Activated CD4-positive, CD25-positive, alpha-beta regulatory T cell (primary cell): ENCODE measurements around the gene BMPR2.
"Not testable (repeated sequence)": the region's sequence is repeated elsewhere in the genome, so short reads cannot be mapped to it uniquely, and the experiment has no call there.

Experiments used
- DNase-seq, 4 experiments: peaks; one replicate each; lab custom pipeline; 2025; lab: John Stamatoyannopoulos, UW

Gene BMPR2

DNA sequence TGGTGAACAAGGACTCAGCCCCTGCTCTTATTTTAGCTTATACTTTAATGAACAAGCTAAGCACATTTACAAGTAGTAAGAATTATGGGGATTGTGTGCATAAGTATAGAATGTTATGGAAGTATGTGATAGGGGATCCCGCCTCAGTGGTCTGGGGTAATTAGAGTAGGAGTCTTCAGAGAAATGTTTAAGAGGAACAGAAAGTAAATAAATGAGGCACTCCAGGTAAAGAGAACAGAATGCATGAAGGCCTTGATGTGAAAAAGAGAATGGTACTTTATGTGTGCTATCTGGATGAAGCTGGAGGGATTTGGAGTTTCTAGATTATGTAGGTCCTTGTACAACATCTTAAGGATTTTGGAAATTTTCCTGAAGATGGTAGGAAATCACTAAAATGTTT lies 76.6 kb downstream of the BMPR2 start:
- DNase-seq = no peak

DNA sequence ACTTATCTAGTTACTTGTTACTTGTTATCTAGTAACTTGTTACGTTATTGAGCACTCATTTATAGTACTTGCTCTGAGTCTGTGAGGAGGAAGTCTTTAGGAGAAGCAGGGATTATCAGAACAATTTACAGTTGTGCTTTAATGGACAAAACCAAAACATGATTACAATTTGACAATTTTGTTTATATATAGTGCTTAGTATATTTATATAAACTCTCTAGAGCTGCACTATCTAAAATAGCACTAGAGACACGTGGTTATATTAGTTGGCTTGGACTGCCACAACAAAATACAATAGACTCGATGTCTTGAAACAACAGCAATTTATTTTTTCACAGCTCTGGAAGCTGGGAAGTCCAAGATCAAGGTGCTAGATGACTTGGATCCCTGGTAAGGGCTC lies 78.4 kb downstream of the BMPR2 start:
- DNase-seq = no peak

DNA sequence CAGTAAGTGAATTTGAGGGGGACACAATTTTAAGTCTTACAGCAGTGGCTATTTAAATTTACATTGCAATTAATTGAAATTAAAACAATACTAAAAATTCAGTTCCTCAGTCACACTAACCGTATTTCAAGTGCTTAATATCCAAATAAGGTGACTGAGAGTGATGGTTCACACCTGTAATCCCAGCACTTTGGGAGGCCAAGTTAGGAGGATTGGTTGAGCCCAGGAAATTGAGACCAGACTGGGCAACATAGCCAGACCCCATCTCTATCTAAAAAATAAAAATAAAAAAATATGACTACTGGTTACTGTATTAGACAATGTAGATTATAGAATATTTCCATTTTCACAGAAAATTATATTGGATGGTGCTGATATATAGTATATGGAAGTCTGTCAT lies 79.0 kb downstream of the BMPR2 start:
- DNase-seq = no peak

DNA sequence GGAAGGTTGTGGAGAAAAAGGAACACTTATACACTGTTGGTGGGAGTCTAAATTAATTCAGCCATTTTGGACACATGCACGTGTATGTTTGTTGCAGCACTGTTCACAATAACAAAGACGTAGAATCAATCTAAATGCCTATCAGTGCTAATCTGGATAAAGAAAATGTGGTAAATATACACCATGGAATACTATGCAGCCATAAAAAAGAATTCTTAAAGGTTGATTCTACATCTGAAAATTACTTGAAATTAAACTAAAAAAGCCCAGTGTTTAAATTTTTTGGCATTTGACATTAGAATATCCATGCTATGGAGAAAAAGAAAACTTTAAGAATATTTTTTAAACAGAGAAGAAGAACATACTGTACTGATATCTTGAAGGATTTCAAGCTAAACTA lies 84.0 kb downstream of the BMPR2 start:
- DNase-seq = no peak

DNA sequence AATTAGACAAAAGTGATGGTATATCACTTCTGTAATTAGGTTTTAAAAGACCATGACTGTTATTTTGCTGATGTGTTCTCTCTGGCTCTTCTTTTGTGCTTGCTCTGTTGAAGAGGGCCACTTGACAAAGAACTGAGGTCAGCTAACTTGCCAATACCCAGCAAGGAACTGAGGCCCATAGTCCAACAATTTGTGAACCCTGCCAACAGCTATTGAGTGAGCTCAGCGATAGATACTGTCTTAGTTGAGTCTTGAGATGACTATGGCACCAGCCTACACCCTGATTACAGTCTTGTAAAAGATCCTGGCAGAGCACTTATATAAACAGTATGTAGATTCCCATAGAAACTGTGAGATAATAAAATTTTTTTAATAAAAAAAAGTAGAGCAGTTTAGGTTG lies 103.0 kb downstream of the BMPR2 start:
- DNase-seq = no peak

DNA sequence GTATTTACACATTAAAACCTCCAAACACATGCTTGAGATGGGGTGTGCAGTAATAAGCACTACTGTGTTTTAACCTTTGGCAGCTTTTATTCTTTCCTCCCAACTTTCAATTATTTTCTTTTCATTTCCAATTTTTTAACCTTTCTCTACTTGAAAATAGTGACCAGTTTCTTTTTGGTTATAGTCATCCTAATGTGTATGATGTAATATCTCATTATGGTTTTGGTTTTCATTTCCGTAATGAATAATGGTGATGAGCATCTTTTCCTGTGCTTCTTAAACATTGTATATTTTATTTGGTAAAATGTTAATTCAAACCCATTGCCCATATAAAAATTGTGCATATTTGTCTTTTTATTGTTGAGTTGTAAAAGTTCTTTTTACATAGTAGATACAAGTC lies 103.5 kb downstream of the BMPR2 start:
- no peak for DNase-seq

DNA sequence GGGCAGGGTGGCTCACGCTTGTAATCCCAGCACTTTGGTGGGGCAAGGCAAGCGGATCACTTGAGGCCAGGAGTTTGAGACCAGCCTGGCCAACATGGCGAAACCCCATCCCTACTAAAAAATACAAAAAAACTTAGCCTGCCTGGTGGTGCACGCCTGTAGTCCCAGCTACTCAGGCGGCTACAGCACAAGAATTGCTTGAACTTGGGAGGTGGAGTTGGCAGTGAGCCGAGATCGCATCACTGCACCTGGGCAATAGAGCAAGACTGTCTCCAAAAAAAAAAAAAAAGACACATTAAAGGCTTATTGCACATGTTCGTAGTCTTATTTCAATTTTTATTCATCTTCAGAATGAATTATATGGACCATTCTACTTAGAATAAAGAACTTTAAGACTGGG lies 110.2 kb downstream of the BMPR2 start:
- no peak for DNase-seq

DNA sequence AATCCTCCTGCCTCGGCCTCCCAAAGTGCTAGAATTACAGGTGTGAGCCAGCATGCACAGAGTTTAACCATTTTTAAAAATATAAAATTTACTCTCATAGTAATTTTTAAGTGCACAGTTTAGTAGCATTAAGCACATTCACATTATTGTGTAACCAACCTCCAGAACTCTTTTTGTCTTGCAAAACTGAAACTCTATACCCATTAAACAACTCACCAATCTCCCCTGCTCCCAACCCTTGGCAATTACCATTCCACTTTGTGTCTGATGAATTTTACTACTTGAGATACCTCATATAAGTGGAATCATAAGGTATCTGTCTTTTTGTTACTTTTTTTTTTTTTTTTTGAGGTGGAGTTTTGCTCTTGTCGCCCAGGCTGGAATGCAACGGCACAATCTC lies 112.5 kb downstream of the BMPR2 start:
- DNase-seq = no peak

DNA sequence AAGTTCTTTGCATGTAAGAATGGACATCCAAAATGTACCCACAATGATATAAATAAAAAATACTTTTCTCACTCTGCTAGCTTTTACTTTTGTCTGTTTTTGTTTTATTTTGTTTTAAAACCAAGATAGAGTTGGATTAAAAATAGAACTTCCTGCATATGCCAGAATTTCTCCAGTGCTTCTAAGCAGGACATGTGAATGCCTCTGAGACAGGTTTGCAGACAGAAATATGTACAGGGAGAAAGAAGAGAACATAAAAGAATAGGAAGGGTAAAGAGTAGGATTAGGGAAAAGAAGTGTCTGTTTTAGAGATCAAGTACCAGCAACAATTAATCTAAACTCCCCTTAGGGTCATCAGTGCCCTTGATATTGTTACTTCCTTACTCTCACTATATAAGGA lies 114.4 kb downstream of the BMPR2 start:
- DNase-seq = no peak

DNA sequence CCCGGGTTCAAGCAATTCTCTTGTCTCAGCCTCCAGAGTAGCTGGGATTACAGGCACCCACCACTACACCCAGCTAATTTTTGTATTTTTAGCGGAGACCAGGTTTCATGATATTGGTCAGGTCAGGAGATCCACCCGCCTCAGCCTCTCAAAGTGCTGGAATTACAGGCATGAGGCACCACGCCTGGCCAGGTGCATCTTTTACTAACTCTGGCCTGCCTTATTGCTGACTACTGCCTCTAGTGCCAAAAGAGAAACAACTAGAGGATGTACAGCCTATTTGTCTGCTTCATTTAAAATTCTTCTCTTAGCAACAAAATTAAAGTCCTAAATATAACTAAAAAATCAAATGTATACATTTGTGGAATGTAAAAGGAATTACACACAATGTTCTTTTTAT lies 115.4 kb downstream of the BMPR2 start:
- no peak for DNase-seq

DNA sequence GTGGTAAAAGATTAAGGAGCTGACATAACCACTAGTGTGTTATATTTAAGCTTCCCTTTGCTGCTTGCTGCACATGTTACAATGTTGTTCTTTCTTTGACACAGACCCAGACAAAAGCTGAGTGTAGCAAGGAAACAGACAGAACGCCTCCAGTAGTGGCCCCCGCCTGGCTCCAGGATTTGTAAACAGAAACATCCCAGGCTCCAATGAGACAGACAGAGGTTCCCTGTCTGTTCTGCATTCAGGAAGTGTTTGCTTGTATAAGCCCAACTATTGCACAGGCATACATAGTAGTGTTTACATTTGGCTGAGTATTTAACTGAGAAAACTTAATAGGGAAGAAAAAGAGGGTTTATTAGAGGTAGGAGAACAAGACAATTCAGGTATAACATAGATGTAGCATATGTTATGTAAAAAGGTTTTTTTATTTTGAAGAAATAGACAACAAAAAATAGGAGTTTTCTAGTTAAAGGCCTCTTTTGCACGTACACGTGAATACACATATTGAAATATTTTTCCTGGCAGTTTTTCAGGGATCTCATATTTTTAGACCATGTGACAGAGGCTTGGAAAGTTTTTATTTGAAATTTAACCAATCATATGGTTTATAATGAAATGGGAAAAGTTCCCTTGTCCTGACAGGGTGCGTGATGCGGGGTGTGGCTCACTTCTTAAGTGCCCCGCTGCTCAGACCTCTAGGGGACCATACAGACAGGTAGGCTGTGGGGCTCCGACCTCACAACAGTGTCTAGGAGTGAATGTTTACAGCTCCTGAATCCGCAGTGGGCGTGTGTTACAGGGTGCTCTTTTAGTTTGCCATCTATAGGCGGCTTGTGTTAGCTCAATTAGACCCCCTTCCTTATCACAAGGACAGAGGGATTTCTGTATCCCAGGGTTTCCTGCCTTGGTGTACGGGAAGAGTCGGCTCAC lies 118.4 kb downstream of the BMPR2 start:
- DNase-seq = no peak

DNA sequence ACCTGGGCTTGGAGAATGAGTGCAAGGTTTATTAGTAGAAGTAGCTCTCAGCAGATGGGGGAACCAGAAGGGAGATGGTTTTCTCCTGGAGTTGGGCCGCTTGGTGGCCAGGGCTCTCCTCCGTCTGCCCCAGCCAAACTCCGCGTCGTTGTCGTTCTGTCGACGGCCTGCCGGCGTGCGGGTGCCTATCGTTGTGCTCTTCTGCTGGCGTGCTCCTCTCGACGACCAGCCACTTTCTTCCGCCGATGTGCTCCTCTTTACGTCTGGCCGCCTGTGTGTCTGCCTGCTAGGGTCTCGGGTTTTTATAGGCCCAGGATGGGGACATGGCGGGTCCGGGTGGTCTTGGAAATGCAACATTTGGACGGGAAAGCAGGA lies 119.1 kb downstream of the BMPR2 start:
- DNase-seq = no peak

DNA sequence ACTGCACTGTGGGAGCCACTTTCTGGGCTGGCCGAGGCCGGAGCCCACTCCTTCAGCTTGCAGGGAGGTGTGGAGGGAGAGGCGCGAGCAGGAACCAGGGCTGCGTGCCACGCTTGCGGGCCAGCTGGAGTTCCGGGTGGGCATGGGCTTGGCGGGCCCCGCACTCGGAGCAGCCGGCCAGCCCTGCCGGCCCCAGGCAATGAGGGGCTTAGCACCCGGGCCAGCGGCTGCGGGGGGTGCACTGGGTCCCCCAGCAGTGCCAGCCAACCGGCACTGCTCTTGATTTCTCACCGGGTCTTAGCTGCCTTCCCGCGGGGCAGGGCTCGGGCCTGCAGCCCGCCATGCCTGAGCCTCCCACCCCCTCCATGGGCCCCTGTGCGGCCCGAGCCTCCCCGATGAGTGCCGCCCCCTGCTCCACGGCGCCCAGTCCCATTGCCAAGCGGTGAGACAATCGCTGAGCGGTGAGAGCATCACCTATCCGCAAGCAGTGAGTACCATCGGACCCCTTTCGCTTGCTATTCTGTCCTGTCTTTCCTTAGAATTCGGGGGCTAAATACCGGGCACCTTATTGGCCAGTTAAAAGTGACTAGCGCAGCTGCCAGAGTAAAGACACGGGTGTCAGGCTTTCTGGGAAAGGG lies 120.8 kb downstream of the BMPR2 start:
- not testable (repeated sequence) for DNase-seq

DNA sequence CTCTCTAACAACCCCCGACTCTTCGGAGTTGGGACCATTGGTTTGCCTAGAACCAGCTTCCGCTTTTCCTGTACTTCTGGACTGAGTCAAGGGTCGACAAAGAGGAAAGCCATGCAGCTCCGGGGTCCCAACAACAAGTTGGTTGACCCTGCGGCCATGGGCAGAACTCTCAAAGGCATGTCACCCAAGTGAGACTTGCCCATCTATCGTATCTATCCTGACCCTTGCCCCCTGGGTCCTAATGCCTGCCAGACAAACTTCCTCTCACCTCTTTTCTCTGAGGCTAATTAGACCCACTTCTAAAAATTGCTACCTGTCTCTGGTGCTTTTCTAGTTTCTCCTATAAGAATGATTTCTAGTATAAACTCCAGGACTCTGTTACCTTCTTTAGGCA lies 121.3 kb downstream of the BMPR2 start:
- not testable (repeated sequence) for DNase-seq

DNA sequence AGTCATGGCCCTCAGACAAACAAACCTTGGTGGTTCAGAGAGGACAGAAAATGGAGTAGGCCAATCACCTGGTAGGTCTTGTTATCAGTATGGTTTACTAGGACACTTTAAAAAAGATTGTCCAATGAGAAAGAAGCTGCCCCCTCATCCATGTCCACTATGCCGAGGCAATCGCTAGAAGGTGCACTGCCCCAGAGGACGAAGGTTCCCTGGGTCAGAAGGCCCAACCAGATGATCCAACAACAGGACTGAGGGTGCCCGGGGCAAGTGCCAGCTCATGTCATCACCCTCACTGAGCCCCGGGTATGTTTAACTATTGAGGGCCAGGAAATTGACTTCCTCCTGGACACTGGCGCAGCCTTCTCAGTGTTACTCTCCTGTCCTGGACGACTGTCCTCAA lies 123.7 kb downstream of the BMPR2 start:
- DNase-seq = not testable (repeated sequence)

DNA sequence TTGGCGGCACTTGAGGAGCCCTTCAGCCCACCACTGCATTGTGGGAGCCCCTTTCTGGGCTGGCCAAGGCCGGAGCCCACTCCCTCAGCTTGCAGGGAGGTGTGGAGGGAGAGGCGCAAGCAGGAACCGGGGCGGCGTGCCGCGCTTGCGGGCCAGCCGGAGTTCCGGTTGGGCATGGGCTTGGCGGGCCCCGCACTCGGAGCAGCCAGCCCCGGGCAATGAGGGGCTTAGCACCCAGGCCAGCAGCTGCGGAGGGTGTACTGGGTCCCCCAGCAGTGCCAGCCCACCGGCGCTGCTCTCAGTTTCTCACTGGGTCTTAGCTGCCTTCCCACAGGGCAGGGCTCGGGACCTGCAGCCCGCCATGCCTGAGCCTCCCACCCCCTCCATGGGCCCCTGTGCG lies 127.1 kb downstream of the BMPR2 start:
- peak in 1 of 4 experiments; percentile 1 for DNase-seq

DNA sequence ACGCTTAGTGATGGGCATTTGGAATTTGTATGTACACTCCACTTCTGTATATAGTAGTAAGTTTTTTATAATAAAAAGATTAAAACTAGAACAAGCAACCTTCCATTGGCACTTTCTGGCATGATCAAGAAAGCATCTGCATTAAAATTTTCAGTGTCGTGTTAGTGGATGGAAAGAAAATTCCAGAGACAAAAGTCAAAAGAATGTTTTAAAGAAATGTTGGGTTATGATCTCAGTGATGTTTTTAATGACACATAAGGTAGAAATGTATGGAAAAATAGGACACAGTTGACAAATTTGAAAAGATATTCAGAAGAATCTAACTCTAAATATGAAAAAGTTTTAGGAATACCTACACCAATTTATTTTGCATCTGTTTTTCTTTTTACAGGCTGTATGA lies 132.6 kb downstream of the BMPR2 start:
- DNase-seq = no peak

DNA sequence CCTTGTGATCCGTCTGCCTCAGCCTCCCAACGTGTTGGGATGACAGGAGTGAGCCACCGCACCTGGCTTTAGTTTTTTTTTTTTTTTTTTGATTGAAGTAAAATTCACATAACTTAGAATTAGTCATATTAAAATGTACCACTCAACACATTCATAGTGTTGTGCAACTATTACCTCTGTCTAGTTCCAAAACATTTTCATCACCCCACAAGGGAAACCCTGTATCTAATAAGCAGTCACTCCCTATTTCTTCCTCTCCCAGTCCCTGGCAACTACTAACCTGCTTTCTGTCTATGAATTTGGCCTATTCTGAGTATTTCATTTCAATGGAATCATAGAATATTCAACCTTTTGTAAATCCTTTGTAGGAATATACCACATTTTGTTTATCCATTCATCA lies 134.8 kb downstream of the BMPR2 start:
- DNase-seq = no peak

DNA sequence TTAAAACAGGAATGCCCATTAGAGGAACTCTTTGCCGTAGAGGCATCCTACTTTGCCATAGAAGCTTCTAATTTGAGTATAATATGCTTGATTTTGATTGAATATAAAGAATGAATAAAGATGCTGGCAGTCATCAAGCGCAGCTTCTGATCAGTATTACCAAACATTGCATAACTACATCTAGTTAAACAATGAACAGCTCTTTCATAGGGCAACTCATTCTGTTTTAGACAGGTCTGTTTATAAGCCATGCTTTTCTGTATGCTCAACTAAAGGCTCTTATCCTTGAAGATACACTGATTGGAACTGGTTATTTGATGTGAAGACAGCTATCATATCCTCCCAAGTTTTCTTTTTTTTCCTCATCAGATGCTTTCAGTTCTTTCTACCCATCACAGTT lies 136.0 kb downstream of the BMPR2 start:
- no peak for DNase-seq

DNA sequence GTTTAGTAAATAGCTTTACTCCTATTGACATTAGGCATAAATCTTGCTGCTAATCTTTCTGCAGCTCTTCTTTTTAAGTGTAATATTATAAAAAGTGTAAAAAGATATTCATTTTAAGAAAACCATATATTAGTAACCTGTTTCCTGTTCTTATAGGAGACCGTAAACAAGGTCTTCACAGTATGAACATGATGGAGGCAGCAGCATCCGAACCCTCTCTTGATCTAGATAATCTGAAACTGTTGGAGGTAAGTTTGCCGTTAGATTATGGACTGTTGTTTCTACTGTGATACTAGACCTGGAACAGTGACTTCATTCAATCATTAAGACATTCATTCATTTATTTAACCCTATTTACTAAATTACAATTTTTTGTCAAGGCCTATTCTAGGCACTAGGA lies 138.6 kb downstream of the BMPR2 start:
- no peak for DNase-seq

DNA sequence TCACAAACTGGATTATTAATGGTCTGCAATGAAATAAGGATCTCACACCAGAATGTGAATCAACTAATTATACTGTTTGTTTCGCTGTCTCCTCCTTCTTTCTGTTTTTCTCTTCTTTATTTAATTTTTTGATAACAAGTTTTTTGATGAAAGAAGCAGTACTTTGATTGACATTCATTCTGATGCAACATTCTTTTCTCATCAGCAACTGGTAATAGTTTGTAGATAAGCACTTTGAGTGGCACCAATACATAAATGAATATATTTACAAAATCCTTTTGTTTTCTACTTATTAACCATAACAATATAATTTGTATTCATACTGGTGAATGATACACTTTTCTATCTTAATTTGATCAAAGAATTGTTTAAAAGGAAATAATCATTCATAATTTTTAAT lies 143.3 kb downstream of the BMPR2 start:
- no peak for DNase-seq

DNA sequence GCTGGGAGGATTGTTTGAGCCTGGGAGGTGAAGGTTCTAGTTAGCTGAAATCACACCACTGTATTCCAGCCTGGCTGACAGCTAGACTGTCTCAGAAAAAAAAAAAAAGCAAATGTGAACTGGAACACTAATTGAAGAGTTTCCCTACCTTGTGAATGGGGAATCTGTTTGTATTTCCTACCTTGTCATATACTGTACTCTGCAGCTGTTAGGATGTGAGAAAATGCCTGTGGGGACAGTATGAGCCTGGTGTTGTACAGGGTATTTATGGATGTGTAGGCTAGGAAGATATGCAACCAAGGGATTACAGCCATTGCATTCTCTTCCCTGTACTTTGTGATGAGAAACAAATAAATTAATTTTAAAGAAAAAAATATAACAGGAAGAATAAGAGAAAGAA lies 145.3 kb downstream of the BMPR2 start:
- no peak for DNase-seq

DNA sequence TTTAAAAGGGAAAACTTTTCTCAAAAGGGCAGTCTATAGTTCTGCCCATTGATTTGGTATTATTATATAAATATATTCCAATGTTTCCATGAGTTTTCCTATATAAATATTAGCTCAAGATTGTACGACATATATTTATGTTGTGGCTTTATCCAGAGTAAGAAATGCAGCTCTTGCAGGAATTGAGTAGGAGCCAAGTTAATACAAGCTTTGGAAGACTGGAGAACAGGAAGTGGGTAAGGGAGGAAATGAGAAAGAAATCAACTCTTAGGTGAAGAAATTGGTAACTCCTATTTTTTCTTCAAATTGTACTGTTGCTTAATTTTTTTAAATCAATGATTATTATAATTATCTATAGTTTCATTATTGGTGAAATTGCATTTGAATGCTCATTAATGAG lies 153.3 kb downstream of the BMPR2 start:
- no peak for DNase-seq

DNA sequence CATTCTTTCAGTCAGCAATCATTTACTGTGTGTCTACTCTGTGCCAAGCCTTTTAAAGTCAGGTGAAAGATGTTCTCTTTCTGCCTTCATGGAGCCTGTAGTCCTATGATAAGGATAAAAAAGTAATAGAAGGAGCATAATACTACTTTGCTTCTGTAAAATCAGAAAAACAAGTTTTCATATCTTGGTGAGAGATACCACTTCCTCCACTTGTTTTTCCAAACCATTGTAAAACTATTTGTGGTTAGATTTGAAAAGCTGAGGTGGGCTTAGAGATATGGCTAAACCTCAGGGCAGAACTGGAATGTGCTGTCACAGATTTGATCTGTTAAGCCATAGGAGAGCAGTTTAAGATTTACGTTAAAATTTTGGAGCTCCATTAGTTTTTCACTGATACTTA lies 153.9 kb downstream of the BMPR2 start:
- DNase-seq = no peak
